HG03558 (cell line): ENCODE data around the gene NAPA.

Experiments
- ATAC-seq: cut with Tn5 transposase; IDR thresholded peaks from one replicate; pipeline ENCODE4 v1.9.1; 2021; ENCODE audit warnings: moderate number of reproducible peaks; ENCODE audit not compliant: unreplicated experiment; ENCODE audit errors: extremely low read depth

Gene NAPA

GRCh38 chr19:47503826-47504150, 11.1 kb downstream of the NAPA start:
- ATAC-seq, result no peak

- no peak for ATAC-seq
Observed at GRCh38 chr19:47503130-47503825, 11.6 kb downstream of the NAPA start.

GRCh38 chr19:47499863-47500830, 14.7 kb downstream of the NAPA start:
- ATAC-seq, result no peak

DNA sequence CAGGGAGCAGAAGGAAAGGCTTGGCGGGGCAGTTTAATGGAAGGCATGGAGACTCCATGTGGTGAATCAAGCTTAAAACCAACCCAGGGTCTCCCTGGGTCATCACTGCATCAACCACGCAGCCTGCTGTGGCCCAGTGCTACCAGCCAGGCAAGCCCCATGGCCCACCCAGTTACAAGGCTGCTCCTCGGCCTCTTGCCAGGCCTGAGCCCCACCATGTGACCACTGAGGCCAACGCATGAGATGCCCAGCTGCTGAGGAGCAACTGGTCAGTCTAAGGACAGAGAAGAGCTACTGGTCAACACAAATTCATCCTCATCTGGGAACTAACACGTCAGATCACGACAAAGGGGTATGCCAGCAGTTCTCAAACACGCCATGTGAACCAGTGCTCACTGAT, 15.5 kb downstream of the NAPA start:
- ATAC-seq, result no peak

DNA sequence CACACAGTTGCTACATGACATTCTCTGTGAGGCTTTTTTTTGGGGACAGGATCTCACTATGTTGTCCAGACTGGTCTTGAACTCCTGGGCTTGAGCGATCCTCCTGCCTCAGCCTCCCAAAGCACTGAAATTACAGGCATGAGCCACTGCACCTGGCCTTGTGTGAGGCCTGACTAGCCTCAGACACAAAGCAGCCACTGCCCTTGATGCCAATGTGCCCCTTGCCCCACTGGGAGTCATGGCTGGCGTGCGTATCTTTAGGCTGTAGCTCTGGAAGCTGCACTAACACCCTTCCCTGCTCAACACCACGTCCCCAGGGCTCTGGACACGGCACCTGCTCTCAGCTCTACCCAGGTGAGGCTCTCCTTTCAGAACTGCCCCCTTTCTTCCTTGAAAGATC, 16.3 kb downstream of the NAPA start:
- no peak for ATAC-seq

GRCh38 chr19:47497821-47498520, 16.9 kb downstream of the NAPA start:
- no peak for ATAC-seq

DNA sequence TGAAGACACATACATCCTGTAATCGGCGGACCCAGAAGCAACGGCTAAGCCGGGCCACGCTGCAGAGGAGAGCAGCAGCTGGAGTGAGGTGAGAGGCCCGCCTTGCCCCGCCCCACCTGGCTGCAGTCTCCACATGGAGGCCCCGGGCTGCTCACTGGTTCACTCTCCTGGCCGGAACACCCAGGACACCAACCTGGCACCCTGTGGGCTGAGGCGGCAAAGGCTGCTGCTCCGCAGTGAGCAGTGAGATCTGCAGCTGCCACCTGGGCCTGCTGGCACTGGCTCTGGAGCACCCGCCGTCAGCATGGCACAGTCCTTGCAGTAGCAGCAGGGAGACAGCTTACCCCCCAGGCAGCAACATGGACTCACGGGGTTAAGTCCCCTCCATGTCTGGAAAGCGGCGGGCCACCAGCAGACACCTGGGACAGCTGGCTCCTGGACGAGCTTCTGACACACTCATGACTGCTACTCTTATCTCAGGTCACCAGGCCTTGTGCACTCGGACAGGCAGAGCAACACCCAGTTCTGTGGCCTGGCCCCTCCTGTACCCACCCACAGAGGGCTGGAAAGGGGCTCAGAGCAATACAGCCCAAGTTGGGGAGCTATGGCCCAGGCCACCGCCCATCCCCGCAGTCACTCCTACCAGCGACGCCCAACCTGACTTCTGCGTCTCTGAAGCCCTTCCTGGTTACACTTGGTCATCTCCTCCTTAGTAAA, 17.7 kb downstream of the NAPA start:
- ATAC-seq, result no peak

- no peak for ATAC-seq
Observed at GRCh38 chr19:47495478-47496372, 19.1 kb downstream of the NAPA start.

- ATAC-seq, result no peak
Observed at GRCh38 chr19:47494729-47495128, 20.1 kb downstream of the NAPA start.

DNA sequence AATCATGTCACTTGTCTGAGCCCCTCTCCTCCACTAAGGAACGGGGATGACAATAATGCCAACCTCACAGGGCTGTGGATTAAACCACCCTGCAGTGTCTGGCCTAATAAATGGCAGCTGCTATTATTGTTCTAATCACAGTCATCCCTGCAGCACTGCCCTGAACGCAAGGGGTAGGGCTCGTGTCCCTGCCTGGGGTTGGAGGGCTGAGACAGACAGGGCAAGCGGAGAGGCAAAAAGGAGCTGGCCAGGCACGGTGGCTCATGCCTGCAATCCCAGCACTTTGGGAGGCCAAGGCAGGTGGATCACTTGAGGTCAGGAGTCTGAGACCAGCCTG, 20.7 kb downstream of the NAPA start:
- ATAC-seq, result no peak

DNA sequence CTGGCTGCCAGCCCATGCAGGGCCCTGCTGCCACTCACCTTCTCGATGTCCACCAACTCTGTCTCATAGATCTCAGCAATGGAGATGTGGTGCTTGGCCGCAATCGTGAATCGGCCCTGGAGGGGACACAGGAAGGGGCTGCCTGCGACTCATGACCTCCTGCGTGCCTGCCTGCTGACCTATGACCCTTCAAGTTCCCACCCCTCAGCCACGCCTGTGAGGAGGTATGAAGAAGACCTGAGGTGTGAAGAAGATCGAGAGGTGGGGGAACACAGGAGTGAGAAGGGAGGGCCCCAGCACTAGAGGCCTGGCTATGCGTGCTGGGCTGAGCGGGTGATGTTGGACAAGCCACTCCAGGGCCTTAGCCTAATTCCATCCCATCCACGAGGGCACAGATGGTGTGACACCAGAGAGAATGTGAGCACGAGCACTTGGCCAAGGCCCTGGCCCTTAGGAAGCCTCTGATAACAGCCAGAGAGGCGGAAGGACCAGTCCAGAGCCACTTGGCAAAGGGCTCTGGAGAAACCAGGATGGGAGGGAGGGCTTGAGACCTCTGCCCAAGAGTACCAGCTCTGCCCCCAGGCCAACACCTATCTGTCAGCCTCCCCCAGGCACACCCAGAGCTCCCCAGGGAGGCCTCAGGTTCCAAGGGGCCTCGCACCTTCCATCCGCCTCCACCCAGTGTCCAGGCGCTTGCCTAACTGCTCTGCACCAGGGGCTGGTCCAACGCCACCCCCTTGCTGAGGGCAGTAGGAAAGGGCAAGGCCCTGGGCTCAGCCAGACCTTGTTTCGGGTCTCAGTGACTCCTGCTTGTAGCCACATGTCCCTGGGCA, 21.3 kb downstream of the NAPA start:
- no peak for ATAC-seq

GRCh38 chr19:47492571-47493377, 22.1 kb downstream of the NAPA start:
- ATAC-seq, result no peak

GRCh38 chr19:47492137-47492533, 22.7 kb downstream of the NAPA start:
- ATAC-seq, result no peak

- ATAC-seq, result no peak
Observed at GRCh38 chr19:47491358-47492136, 23.3 kb downstream of the NAPA start.

- no peak for ATAC-seq
Observed at GRCh38 chr19:47490847-47491246, 24.0 kb downstream of the NAPA start.

DNA sequence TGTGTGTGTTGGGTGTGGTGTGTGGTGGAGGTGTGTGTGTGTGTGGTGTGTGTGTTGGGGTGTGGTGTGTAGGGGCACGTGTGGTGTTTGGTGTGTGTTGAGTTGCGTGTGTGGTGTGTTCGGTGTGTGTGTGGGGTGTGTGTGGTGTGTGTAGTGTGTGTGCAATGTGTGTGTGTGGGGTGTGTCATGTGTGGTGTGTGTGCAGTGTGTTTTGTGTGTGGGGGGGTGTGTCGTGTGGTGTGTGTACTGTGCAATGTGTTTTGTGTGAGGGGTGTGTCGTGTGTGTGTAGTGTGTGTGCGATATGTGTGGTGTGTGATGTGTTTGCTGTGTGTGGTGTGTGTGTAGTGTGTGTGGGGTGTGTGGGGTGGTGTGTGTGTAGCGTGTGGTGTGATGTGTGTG, 24.8 kb downstream of the NAPA start:
- ATAC-seq, result no peak
